Posterior cingulate gyrus (tissue), 11 donors: ENCODE results near the gene CACNA1C.

Experiments
- DNase-seq, 10 donors: peaks; one replicate each; pipeline versions ENCODE4 v3.0.0 to v3.0.0-alpha.2; 2020 to 2021; ENCODE audit warnings: mixed read lengths in 3 of 10
- intact Hi-C: fragments of 100-400 bp; cut with DNase I; formaldehyde crosslinking; loops from one replicate; pipeline ENCODE4 v1.15.1; 2023

The CACNA1C gene

DNA sequence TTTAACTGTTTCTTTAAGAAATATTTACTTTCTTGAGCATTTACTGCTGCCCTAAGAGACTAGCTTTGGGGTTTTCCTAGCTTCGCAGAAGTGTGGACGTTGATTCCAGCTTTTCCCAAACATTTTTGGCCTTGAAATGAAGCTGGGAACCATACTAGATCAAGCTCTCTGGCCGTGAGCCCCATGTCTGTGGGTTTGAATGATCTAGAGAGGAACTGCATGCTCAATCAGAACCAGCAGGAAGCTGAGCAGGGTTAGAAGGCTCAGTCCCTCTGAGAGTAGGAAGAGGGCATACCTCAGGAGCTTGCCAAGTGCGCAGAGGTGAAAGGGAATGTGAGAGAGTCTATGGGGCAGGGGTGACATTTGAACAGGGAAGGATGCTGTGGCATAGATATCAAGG is 292.1 kb downstream of the CACNA1C start:
- DNase-seq, result no peak
- intact Hi-C loops, result no loop called here

DNA sequence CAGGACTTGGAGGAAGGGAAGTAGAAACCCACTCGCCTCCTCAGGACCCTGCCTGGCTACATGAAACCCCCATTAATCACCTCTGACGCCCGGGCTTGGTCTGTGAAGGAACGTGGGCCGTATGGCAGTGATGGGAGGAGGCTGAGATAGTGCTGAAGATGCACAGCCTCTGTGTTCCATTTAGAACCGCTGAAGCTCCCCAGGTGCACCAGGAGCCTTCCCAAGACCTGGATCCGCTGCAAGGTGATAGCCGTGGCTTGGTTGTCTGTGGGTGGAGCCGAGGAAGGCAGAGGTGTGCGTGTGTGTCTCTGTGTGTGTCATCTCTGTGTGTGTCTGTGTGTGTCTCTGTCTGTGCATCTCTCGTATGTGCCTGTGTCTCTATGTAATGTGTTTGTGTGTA is 293.1 kb downstream of the CACNA1C start:
- intact Hi-C loops, result no loop called here
- no peak for DNase-seq

DNA sequence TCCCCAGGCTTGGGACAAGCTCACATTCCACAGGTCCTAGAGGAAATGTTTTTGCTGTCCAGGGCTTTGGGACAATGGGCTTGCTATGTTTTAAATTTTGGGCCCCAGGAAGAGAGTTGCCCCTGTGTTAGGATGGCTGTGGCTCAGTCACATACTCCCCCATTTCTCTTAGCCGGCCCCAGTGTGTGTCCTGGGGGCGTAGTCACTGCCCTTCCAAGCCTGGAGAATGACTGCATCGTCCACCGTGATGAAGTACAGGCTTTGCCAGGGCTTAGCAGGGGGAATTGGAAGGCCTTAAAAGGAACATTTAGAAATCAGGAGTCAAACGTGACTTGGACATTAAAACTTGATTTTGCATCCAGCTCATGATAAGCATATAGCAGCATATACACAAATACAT is 293.6 kb downstream of the CACNA1C start:
- DNase-seq, result peak in 1 of 10 donors; percentile 38
- intact Hi-C loops, result no loop called here

DNA sequence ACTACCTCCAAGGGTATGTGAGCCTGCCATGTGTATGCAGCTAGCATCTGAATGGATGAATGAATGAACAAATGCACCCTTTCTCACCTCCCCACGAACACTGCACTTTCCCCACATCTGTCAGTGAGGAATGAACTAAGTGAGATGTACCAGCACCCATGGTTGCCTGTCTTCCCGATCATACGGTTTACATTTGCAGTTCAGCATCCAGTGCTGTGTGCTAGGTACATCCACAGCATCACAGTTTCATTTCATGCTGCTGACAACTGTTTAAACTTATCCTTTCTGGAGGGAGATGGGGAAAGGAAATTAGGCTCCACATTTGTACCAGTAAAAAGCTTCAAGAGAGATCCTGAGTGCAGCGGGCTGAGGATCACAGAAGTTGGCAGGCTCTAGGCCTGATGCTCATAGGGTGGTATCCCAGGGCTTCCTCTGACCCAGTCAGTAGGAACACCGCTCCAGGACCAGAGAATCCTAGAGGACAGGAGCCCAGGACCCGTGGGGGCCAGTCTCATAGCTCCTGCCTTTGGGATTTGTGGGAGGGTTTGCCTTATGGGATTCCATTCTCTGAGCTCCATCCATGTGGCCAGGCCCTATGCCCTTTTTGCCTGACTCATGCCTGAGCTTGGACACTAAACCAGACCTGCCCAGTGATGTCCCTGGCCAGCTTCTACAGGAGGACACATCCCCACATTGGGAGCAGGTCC is 294.5 kb downstream of the CACNA1C start:
- no peak for DNase-seq

DNA sequence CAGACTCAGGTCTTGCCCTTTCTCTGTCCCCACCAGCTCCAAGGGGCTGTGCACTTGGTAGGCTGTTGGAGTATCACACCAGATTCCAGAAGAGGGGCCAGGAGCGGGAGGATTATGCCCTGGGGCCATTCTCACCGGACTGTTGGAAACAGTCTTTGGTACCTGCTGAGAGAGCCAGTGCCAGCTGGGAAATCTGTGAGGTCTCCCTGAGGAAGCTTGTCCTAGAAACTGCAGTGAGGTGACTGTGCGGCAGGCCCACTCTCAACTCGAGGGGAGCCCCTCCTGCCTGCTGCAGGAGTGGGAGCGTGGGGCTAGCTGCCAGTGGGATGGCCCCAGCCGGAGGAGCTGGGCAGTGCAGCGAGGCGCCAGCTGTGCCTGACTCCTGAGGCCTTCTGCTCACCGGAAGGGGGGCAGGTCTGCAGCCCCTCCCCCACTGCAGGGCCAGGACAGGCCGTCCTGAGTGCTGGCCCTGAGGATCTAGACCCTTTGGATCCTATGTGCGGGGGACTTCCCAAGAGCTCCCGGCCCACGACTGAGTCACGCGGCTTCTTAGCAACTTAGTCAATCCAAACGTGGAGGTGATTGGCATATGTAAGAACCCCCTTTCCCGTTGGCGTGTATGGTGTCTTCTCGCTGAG is 295.2 kb downstream of the CACNA1C start:
- DNase-seq, result peak in 1 of 10 donors; percentile 81
- intact Hi-C loops, result no loop called here

More for the DNA sequence above, 294.5 kb downstream of the CACNA1C start:
- intact Hi-C loops, result no loop called here

DNA sequence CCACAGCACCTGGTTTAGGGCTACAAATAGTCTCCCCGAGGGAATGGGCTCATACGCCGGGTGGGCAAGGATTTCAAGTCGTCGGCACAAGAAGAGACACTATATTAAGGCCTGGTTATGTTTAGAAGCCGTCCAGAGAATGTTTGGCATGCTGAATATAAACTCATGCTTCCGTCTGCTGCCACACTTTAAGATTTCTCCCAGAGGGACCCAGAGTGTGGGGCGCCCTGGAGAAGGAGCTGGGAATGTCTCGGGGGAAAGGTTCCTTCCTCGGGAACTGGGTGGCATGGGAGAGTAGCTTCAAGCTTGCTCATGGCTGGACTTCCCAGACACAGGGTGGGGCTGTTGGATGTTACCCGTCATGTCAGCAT is 295.7 kb downstream of the CACNA1C start:
- DNase-seq, result no peak
- intact Hi-C loops, result no loop called here

DNA sequence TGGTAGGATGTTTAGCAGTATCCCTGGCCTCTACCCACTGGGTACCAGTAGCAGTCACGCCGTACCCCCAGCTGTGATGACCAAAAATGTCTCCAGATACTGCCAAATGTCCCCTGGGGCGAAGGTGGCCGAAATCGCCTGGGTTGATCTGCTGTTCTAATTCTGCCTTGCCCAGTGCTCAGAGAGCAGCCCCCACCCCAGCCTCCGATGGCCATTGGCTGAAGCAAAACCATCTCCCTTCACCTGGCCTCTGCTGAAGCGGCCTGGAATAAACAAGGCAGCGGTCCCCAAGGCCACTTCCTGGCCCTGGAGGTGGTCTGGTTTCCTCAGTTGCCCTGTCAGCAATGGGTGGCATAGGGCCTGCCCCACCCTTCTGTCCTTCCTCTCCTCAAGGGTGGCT is 298.4 kb downstream of the CACNA1C start:
- peak in 1 of 10 donors; percentile 46 for DNase-seq
- intact Hi-C loops, result no loop called here

DNA sequence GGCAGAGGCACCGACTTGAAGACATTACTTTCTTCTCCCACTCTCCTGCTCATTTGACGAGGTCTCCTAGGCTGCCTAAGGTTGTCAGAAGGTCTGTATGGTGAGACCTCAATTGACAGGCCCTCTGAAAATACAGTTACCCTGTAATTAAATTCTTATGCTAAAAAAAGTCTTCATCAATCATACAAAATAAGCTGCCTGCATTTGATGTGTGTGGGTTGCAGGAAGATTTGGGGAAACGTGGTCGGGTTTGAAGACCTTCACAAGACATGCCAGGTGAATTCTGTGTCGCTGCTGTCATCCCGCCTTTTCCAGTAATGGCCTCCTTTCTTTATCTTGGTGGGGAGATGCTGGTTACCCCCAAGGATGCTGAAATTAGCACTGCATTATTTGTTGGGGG is 299.4 kb downstream of the CACNA1C start:
- no peak for DNase-seq
- intact Hi-C loops, result no loop called here

DNA sequence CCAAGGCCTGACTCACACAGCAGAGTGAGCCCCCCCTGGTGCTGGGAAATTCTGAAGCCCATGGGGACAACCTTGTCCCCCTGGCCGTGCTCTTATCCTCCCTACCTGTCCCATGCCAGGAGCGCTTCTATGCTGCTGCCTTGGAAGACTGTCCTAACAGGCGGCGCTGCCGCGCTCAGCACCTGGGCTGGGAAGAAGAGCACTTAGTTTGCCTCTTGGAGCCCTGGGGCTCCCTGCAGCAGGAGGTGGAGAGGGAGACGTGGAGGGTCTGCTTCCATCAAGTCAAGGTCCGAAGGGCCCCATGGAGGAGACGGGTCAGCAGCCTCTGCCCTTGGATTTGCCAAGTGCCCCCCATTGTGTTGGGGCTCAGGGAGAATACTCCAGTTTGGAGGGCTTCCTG is 300.5 kb downstream of the CACNA1C start:
- intact Hi-C loops, result no loop called here
- DNase-seq, result no peak

DNA sequence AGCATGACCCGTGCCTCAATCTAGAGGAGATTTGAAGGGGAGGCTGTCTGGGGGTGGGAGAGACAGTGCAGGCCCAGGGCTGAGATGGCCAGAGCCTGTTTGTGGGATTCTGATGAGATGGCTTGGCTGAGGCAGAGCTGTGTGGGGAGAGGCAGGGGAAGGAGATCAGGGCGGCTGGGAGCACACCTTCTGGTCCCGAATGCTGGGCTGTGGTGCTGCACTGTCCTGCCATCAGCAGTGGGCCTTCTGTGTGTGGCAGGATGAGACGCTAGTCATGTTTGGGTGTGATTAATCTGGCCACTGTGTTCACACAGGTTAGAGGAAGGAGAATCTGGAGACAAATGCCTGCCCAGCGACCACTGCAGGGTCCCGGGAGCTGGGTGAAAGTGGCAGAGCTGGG is 300.9 kb downstream of the CACNA1C start:
- no peak for DNase-seq
- intact Hi-C loops, result no loop called here

DNA sequence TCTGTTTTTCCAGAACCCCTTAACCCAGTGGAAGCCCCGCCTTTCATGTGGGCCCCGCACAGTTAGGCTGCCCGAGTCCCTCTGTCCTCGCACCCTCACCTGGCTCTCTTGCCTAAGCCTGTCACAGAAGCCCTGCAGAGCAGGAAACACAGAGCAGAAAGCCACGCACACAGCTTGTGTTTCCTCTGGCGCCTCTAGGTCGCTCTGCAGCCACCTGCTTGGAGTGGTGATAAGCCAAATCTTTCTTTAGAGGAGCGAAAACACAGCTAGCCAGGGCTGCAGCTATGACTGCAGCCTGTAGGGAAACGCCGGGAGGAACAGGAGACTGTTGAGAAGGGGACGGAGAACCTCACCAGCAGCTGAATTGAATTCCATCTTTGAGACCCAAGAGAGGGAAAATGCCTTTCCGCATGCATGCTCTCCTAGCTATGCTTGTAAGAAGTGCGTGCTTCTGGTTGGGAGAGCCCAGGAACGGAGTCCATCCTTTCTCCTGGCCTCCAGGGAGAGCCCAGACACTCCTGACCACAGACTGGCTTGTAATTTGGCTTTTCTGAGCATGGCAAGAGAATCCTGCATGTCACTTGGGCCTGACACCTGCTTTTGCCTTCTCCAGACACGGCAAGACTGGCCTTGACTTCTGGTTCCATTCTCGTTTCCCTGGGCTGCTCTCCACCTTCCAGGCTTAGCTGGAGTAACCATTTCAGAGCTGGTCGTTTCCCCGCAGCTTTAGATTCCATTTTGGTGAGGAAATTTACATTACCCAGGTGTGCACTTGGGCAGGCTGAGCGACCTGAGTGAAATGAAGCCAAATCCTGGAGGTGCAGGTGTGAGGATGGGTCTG is 301.6 kb downstream of the CACNA1C start:
- intact Hi-C loops, result no loop called here
- DNase-seq, result peak in 7 of 10 donors; percentile 28 to 92 (median 61)

DNA sequence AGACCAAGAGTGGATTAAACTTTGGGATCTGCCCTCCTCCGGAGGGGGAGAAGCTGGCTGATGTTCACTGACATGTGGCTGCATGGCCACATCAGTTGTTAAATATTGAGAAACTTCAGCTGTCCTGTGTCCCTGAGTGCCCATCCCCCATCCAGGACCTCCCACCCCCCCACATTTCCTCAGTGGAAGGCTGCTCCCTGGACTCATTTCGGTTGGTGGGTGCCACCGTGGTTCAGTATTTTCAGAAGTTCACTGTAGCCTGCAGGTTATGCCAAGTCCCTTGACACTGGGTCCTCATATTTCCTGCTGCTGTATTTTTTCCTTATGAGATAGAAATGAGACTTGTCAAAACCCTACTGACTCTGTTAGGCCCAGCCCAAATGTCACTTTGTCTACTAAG is 302.4 kb downstream of the CACNA1C start:
- intact Hi-C loops, result no loop called here
- DNase-seq, result no peak

DNA sequence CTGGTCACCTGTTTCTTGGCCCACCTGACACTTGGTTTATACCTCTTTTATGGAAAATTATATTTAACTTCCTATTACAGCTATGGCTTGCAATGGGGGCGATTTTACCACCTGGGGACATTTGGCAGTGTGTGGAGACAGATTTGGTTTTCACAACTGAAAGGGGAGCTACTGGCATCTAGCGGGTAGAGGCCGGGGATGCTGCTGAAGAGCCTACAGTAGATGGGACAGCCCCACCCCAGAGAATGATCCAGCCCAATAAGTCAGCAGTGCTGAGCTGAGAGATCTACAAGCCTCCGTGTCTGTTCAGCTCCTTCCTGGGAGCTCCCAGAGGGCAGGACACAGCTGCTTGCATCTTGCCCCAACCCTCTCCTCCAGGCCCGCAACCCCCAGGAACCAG is 302.8 kb downstream of the CACNA1C start:
- DNase-seq, result no peak
- intact Hi-C loops, result no loop called here

DNA sequence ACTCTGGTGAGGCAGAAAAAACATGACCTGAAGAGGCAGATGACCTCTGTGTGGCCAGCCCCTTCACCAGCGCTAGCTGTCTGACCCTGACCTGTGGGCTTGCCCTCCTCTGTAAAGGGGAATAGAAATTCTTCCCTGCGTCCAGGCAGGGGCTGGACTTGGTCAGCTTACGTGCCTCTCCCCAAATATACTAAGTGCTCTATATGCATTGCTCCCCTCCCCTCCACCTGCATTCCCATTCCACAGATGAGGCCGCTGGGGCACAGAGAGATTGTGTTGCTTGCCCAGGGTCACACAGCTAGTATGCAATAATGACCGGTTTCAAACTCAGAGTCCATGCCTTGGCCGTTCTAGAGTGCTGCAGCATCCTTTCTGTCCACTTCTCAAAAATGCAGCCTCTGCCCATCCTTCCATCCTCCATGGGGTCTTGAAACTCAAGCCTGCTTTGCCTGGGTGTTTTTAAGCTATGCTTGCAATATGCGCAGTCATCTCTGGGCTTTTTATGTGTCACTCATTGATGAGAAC is 303.9 kb downstream of the CACNA1C start:
- intact Hi-C loops, result no loop called here
- DNase-seq, result peak in 1 of 10 donors; percentile 60

DNA sequence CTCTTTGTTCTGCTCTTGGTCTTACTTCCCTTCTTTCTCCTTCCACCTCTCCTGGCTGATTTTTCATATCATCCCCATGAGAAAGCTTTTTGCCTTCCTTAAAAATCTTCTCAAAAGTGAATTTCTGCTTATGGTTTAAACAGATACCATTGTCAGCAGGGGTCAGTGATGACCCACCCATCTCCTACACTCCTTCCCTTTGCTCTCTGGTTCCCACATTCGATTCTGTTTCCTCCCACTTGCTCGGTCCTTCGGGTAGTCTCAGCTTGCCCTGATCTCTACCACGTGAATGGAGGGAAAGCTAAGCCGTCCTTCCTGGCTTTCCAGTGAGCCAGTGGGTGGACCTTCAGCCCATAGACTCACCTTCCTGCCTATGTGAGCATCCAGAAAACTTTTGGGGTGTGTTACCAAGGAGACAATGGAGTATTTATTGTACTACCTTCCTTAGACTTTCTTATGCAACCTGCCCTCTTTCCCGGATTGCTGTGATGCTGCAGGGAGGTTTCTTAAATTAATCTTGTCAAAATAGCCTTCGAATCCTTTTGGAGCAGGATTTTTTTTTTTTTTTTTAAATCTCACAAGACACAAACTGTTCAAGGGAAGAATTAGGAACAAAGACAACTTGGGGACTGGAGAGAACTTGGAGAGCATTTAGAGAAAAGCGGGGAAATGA is 306.3 kb downstream of the CACNA1C start:
- DNase-seq, result no peak
- intact Hi-C loops, result no loop called here

DNA sequence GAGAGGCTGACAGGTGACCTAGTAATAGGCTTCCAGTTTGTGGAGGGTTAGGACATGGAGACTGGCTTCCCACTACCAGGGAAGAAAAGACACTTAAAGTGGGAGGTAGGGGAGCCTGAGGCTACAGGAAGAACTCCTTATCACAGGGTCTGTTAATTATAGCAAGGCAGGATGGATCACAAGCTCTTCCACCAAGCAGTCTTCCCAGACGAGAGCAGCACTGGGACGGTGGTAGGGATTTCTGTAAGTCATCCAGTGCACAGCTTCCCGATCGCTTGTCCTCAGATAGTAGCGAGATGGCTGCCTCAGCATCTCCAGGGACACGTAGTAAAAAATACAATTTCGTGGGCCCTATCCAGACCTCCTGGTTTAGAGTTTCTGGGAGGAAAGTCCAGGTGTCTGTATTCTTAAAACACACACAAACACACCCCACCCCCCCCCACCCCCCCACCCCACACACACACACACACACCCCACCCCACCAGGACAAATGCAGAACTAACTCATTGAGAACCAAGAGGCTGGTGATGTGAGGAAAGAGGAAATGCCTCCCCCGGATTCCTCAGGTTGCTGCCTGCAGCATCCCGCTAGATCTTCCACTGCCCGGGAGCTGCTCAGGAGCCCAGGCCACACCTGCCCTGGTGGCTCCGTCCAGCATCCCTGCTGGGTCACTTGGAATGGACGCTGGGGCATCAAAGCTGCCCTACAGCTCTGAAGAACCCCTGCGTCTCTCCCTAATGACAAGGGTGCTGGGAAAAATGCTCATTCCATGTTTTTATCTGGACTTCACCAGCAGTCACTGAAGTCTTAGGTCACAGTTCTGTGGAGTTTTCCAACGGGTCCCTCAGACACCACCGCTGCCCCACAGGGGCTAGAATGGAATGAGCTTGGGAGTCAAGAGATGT is 307.2 kb downstream of the CACNA1C start:
- DNase-seq, result no peak
- intact Hi-C loops, result loop anchor here (10.0 kb wide), 1 partner anchor 215 kb away; no protein-coding TSS in a partner anchor

DNA sequence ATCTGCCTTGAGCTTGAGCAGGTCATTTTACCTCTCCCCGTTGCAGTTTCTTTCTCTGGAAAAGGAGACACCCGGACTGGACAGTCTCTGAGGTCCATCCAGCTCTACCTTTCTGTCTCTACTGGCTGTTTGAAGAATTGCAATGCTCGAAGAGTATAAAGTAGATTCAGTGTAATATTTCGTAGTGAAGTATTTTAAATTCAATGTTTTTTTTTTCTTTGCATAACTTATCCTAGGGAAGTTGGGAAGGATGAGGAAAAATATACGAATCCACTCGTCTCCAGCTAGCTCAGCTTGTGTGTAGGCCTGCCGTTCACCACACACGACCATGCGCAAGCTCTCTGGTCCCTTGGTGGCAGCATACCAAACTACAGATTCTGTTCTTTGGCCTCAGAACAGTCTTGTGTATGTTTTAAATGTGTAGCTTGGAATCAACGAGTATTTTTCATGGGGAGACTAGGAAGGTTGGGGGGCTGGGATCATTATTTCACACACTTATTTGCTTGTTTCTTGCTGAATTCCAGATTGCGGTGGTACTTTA is 307.9 kb downstream of the CACNA1C start:
- intact Hi-C loops, result loop anchor here (10.0 kb wide), 1 partner anchor 214 kb away; no protein-coding TSS in a partner anchor
- DNase-seq, result no peak

DNA sequence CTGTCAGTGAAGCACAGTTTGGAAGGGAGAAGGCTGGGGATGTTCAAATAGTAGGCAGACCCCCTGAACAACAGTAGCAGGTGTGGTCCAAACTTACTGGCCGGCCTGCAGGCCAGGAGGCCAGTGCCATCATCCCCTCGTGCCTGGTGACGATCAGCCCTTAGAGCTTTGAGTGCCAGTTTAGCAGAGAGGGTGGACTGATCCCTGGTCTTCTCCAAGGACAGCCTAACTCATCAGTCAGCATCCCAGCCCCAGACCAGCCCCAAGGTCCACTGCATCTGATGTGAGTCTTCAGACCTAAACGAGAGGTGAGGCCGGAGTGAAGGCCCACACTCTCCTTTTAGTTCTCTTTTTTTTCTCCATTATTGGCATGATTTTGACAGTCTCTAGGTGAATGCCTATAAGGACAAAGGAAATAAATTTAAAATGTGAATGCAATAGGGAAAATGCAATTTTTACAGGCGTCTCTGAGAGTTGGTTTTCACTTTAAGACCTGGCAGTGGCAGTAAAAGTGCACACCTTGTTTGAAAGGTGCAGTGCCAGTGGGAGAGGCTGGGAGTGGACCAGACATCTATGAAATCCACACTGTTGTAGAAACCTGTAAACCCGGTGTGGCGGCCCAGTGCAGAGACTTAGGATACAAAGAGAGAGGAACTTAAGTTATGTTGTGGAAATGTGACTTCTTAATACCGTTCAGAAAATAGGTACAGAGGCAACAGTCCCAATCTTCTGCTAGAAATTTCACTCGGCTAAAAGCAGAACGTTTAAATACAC is 311.2 kb downstream of the CACNA1C start:
- no peak for DNase-seq
- intact Hi-C loops, result loop anchor here (10.0 kb wide), 1 partner anchor 211 kb away; no protein-coding TSS in a partner anchor
